Raji (cell line): ENCODE measurements around the gene CPD.

ENCODE experiments used
- POLR2A ChIP-seq: IDR thresholded peaks from 2 replicates; pipeline ENCODE4 v1.6.1; 2011; ENCODE audit warnings: low read depth, low read length, control low read depth; ENCODE audit not compliant: insufficient read depth

The CPD gene

DNA sequence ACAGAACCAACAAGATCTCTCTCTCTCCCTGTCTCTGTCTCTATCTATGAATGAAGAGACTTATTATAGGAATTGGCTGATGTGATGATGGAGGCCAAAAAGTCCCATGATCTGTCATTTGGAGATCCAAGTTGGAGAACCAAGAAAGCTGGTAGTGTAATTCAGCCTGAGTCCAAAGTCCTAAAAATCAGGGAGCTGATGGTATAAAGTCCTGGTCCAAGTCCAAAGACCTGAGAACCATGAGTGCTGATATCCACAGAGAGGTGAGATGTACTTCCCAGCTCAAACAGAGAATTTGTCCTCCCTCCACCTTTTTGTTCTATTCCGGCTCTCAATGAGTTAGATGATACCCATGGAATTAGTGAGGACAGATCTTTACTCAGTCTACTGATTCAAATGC, 29.5 kb upstream of the CPD start:
- TF ChIP-seq POLR2A: no peak

GRCh38 chr17:30351735-30352134, 27.0 kb upstream of the CPD start:
- no peak for TF ChIP-seq POLR2A

DNA sequence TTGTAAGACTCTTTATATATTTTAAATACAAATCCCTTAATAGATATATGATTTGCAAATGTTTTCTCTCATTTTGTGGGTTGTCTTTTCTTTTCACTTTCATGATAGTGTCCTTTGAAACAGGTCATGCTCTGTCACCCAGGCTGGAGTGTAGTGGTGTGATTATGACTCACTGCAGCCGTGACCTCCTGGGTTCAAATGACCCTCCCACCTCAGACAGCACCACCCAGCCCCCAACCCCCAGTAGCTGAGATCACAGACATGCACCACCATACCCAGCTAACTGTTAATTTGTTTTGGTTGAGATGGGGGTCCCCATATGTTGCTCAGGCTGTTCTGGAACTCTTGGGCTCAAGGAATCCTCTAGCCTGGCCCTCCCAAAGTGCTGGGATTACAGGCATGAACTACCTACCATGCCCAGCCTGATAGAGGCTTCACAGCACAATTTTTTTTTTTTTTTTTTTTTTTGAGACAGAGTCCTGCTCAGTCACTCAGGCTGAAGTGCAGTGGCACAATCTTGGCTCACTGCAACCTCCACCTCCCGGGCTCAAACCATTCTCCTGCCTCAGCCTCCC, 26.4 kb upstream of the CPD start:
- no peak for TF ChIP-seq POLR2A

DNA sequence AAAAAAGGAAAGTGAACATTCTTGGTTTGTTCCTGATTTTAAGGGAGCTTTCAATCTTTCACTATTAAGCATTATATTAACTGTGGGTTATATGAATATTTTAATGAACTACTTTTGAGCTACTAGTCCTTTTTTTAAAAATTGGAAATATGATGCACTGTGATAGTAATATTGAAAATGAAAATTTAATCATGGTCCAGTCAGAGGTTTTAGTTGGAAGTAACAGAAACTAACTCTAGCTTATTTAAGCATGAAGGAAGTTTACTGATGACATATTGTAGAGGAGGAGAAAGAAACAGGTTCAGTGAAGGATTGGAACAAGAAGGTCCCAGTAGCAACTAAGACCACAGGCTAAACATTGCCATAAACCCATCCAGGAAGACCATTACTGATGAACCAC, 24.0 kb upstream of the CPD start:
- TF ChIP-seq POLR2A: no peak

DNA sequence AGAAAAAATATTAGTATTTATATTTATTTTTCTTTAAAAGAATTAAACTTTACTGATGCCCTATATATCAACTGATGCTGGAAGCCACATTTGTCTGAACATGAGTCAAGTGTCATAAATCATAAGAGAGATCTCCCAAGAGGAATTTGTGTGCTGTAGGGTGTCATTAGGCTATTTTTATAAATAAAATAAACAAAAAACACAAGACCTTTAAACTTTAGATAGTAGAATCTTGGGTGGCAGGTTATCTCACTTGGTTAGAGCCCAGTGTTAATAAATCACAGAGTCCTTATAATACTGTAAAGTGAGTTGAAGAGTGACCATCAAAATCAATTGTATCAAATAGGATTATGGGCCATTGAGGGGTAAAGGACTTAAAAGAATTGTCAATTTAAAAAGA, 21.3 kb upstream of the CPD start:
- TF ChIP-seq POLR2A: no peak

DNA sequence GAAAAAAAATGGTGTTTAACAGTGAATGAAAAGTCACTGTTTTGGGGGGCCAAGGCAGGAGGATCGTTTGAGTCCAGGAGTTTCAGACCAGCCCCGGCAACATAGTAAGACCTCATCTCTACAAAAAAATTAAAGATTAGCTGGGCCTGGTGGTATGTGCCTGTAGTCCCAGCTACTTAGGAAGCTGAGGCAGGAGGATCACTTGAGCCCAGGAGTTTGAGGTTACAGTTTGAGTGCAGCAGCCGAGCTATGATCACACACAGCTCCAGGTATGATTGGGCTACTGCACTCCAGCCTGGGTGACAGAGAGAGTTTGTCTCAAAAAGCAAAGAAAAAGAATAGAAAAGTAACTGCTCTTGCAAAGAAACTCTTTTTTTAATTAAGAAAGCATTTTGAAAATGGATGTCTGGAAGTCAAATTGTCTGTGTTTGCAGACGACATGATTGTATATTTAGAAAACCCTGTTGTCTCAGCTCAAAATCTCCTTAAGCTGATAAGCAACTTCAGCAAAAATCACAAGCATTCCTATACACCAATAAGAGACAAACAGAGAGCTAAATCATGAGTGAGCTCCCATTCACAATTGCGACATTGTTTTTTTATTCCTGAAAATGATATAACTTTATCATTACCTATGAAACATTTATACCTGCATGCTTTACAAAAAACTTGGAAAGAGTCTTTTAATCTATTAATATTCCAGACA, 20.5 kb upstream of the CPD start:
- TF ChIP-seq POLR2A: no peak

GRCh38 chr17:30360086-30360808, 18.5 kb upstream of the CPD start:
- no peak for TF ChIP-seq POLR2A

GRCh38 chr17:30361766-30362279, 16.9 kb upstream of the CPD start:
- no peak for TF ChIP-seq POLR2A

DNA sequence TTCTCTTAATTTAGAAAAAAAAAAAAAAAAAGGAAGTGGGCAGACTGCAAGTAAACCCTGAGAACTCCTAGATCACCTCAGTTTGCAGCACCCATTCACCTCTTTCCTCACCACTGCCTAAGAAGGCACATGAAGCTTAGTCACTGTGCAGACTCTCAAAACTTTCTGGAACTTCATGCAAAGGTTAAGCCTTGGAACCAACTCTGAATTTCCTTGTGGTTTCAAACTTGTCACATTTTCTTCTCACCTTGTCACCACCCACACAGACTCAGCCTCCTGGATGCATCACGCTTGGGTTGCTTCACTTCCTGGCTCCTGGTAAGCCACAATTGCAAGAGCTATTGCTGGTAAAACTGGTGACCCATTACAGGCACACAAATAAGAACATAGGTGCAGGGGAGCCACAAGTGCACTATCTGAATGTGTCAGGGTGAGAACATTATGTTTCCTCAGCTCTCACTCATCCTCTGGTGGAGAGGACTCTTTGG, 15.0 kb upstream of the CPD start:
- no peak for TF ChIP-seq POLR2A

DNA sequence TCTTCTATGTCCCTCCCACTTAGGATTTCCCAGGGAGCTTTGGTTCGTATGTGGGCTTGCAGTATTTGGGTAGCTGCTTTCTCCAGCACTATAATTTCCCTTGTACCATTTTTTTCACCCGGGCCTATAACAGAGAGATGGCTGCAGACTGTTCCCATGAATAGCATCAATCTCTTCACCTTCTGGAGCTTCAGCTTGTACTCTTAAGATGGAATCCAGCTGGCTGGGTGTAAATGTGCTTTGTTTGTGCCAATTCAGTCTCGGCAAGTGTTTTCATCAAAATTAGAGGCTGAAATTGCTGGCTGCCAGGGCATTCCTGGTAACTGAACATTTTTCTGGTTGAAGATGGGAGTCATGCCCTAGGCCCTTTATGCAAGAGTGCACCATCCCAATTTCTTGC, 12.2 kb upstream of the CPD start:
- TF ChIP-seq POLR2A: no peak

- no peak for TF ChIP-seq POLR2A
Observed at GRCh38 chr17:30368912-30369720, 9.6 kb upstream of the CPD start.

- TF ChIP-seq POLR2A: no peak
Observed at GRCh38 chr17:30369995-30370394, 8.7 kb upstream of the CPD start.

DNA sequence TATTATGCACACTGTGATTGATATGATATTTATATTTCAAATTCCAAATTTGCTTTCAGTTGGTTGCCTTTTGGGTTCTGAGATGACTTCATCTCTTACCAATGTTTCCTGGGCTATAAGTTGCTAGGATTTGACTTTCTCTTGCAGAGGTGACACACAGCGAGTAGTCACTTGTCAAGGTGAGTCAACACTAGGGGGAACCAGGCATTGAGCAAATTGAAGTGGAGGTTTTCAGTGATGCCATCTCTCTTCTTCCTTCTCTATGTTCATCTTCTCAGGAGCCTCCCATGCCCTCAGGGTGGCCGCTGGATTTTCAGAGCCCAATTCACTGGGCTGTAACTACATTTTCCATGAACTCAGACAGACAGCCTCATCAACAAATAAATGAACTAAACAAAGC, 6.0 kb upstream of the CPD start:
- no peak for TF ChIP-seq POLR2A

DNA sequence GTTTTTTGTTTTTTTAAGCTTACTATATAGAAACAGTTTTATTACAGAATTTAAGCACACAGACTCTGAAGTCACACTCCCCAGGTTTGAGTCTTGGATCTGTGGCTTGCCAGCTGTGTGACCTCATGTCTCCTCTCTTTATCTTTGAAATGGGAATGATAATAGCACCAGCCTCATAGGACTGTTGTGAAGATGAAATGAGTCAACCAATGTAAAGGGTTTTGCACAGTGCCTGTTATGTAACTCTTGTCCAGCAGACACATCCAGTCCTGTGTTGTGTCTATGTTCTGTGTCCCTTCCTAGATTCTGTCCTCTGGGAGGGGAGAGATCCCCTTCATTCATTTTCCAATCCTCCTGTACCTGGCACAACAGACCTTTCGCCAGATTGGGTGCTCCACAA, 3.1 kb upstream of the CPD start:
- TF ChIP-seq POLR2A: no peak

- no peak for TF ChIP-seq POLR2A
Observed at GRCh38 chr17:30376621-30377452, 1.9 kb upstream of the CPD start.
